ENCODE measurements around the gene DSP. TPM values are rescaled to one million over a fixed set of nuclear protein-coding genes. Genes with fewer than 3 reads are reported as not detected.

DSP gene
- total RNA-seq, 1 experiment from 2014 or later = 20.1 TPM

GRCh38 chr6:7604506-7604905 is 63.0 kb downstream of the DSP start:
- no peak for ATAC-seq

DNA sequence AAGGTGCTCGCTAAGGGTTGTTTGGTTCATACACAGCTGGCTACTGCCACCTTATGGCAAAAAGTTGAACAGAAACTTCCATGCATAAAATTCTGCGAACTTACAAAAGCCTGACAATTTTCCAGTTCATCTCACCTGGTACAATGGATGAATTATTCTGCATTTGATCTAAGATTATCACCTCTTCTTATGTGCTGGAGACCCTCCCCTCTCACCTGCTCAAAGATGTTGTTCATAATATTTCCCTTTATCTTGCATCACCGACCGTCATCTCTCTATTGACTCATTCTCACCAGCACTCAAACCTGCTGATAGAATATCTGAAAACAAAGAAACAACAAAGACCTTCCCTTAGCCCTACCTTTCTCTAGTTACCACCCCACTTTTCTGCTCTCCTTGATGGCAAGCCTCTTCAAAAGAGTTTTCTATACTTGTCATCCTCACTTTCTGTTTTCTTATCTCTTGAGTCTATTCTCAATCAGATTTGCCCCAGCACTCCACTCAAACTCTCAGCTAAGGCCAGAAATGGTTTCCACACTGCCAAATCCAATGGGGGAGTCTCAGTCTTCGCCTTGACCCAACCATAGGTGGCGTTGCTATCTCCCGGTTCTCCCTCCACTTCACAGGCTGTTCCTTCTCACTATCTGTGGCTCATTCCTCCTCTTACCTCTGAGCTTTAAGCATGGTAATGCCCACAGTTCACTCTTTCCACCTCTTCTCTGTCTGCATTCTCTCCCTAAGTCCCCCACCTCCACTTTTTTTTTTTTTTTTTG is 74.3 kb downstream of the DSP start:
- ATAC-seq = peak; percentile 80
- intact Hi-C loops (cut with micrococcal nuclease; ENCODE audit: unreplicated experiment) = loop anchor here (1.0 to 5.0 kb wide), 3 partner anchors 190 to 339 kb away; no protein-coding TSS in a partner anchor
- H3K4me1 ChIP-seq (ENCODE audit: control insufficient read depth, insufficient read depth, low read length) = no peaks in the 10 kb centered on the region
- no peak overlapping the region for H3K27ac ChIP-seq (ENCODE audit: low read length)
- no peak for TF ChIP-seq SIN3A (IDR thresholded peaks at IDR 0.05; ENCODE audit: borderline replicate concordance, insufficient read depth, low read depth, low read length)
- TF ChIP-seq, protein P1, sequence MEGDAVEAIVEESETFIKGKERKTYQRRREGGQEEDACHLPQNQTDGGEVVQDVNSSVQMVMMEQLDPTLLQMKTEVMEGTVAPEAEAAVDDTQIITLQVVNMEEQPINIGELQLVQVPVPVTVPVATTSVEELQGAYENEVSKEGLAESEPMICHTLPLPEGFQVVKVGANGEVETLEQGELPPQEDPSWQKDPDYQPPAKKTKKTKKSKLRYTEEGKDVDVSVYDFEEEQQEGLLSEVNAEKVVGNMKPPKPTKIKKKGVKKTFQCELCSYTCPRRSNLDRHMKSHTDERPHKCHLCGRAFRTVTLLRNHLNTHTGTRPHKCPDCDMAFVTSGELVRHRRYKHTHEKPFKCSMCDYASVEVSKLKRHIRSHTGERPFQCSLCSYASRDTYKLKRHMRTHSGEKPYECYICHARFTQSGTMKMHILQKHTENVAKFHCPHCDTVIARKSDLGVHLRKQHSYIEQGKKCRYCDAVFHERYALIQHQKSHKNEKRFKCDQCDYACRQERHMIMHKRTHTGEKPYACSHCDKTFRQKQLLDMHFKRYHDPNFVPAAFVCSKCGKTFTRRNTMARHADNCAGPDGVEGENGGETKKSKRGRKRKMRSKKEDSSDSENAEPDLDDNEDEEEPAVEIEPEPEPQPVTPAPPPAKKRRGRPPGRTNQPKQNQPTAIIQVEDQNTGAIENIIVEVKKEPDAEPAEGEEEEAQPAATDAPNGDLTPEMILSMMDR (IDR thresholded peaks at IDR 0.05) = peak; percentile 85
- H3K36me3 ChIP-seq (ENCODE audit: control insufficient read depth, insufficient read depth, low read length) = no peaks in the 10 kb centered on the region
- peak; percentile 51 for DNase-seq (ENCODE audit: low read depth, low spot score)
- ChIA-PET POLR2A (no interaction called here), CTCF (interaction anchor here (0.6 to 0.7 kb wide), 4 partner anchors 41 to 272 kb away, joined by 3 to 9 read pairs (median 6); no protein-coding TSS in a partner anchor)
- BruUV-seq (replicated peaks) = no TSS peak
- in situ Hi-C loops (cut with HindIII; ENCODE audit: low pct_unique_long_range_greater_than_20kb, low sequenced_read_pairs) = no loop called here
- no peak overlapping the region for H3K4me3 ChIP-seq (ENCODE audit: low read depth in 2 of 2, low read length in 2 of 2)
- H3K9me3 ChIP-seq (ENCODE audit: control insufficient read depth, insufficient read depth, low read depth, low read length) = no peaks in the 10 kb centered on the region
- H3K27me3 ChIP-seq (ENCODE audit: control insufficient read depth, insufficient read depth, low read length) = no peaks in the 10 kb centered on the region

More at GRCh38 chr6:7604506-7604905, 63.0 kb downstream of the DSP start:
- TF ChIP-seq SIN3A (IDR thresholded peaks at IDR 0.05; ENCODE audit: borderline replicate concordance, insufficient read depth, low read depth, low read length) (no peak), TCF7L2 (IDR thresholded peaks at IDR 0.05; ENCODE audit: low read depth, low read length) (no peak), POLR2AphosphoS5 (IDR thresholded peaks at IDR 0.05; ENCODE audit: low read depth, low read length) (no peak)
- TF ChIP-seq, protein P1 (IDR thresholded peaks at IDR 0.05) = no peak
- TF ChIP-seq, protein P2, sequence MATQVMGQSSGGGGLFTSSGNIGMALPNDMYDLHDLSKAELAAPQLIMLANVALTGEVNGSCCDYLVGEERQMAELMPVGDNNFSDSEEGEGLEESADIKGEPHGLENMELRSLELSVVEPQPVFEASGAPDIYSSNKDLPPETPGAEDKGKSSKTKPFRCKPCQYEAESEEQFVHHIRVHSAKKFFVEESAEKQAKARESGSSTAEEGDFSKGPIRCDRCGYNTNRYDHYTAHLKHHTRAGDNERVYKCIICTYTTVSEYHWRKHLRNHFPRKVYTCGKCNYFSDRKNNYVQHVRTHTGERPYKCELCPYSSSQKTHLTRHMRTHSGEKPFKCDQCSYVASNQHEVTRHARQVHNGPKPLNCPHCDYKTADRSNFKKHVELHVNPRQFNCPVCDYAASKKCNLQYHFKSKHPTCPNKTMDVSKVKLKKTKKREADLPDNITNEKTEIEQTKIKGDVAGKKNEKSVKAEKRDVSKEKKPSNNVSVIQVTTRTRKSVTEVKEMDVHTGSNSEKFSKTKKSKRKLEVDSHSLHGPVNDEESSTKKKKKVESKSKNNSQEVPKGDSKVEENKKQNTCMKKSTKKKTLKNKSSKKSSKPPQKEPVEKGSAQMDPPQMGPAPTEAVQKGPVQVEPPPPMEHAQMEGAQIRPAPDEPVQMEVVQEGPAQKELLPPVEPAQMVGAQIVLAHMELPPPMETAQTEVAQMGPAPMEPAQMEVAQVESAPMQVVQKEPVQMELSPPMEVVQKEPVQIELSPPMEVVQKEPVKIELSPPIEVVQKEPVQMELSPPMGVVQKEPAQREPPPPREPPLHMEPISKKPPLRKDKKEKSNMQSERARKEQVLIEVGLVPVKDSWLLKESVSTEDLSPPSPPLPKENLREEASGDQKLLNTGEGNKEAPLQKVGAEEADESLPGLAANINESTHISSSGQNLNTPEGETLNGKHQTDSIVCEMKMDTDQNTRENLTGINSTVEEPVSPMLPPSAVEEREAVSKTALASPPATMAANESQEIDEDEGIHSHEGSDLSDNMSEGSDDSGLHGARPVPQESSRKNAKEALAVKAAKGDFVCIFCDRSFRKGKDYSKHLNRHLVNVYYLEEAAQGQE (IDR thresholded peaks at IDR 0.05; ENCODE audit: insufficient read depth in 1 of 2, low read depth in 2 of 2, low read length in 1 of 2) = no peak
- ChIA-PET POLR2A (no interaction called here), CTCF (no interaction called here)
- Histone ChIP-seq H3K4me3 (ENCODE audit: low read depth in 2 of 2, low read length in 2 of 2) (no peak overlapping the region), H3K4me1 (ENCODE audit: control insufficient read depth, insufficient read depth, low read length) (no peaks in the 10 kb centered on the region), H3K27ac (ENCODE audit: low read length) (no peak overlapping the region), H3K9me3 (ENCODE audit: control insufficient read depth, insufficient read depth, low read depth, low read length) (no peaks in the 10 kb centered on the region), H3K36me3 (ENCODE audit: control insufficient read depth, insufficient read depth, low read length) (peaks cover 68% of the 10 kb centered on the region), H3K27me3 (ENCODE audit: control insufficient read depth, insufficient read depth, low read length) (no peaks in the 10 kb centered on the region)
- no TSS peak for BruUV-seq (replicated peaks)
- in situ Hi-C loops (cut with HindIII; ENCODE audit: low pct_unique_long_range_greater_than_20kb, low sequenced_read_pairs) = no loop called here
- no peak for DNase-seq (ENCODE audit: low read depth, low spot score)
- intact Hi-C loops (cut with micrococcal nuclease; ENCODE audit: unreplicated experiment) = no loop called here

Data from Panc1 (cell line).